ENCODE results near the gene MPP7. TPM values are rescaled to one million over a fixed set of nuclear protein-coding genes. Genes with fewer than 3 reads are reported as not detected.

The MPP7 gene
- total and polyA plus RNA-seq, 2 donors = 14.2 to 31.2 TPM

- 33% methylated on average over 3 of the region's 3 CpGs for WGBS
- Histone ChIP-seq H3K4me3 (ENCODE audit: low read depth, low read length) (no peak overlapping the region), H3K36me3 (ENCODE audit: insufficient read depth) (no peaks in the 10 kb centered on the region), H3K27ac (ENCODE audit: low read depth) (peak overlapping the region; percentile 38), H3K4me1 (ENCODE audit: insufficient read depth) (no peaks in the 10 kb centered on the region)
- DNase-seq (ENCODE audit: extremely low spot score) = no peak
These were observed 7.5 kb downstream of the MPP7 start for GRCh38 chr10:28295336-28295735.

GRCh38 chr10:28294809-28295208 is 8.1 kb downstream of the MPP7 start:
- H3K27ac ChIP-seq (ENCODE audit: low read depth) = no peak overlapping the region
- no peak overlapping the region for H3K4me3 ChIP-seq (ENCODE audit: low read depth, low read length)
- H3K36me3 ChIP-seq (ENCODE audit: insufficient read depth) = no peaks in the 10 kb centered on the region
- H3K4me1 ChIP-seq (ENCODE audit: insufficient read depth) = no peaks in the 10 kb centered on the region
- WGBS = 67% methylated on average over 5 of the region's 5 CpGs
- DNase-seq (ENCODE audit: extremely low spot score) = no peak

GRCh38 chr10:28294169-28294532 is 8.7 kb downstream of the MPP7 start:
- Histone ChIP-seq H3K4me3 (ENCODE audit: low read depth, low read length) (no peak overlapping the region), H3K36me3 (ENCODE audit: insufficient read depth) (no peaks in the 10 kb centered on the region), H3K4me1 (ENCODE audit: insufficient read depth) (no peaks in the 10 kb centered on the region), H3K27ac (ENCODE audit: low read depth) (no peak overlapping the region)
- no peak for DNase-seq (ENCODE audit: extremely low spot score)
- 82% methylated on average over 8 of the region's 8 CpGs for WGBS

GRCh38 chr10:28293236-28294168 is 9.4 kb downstream of the MPP7 start:
- H3K4me1 ChIP-seq (ENCODE audit: insufficient read depth) = no peaks in the 10 kb centered on the region
- no peaks in the 10 kb centered on the region for H3K36me3 ChIP-seq (ENCODE audit: insufficient read depth)
- no peak overlapping the region for H3K4me3 ChIP-seq (ENCODE audit: low read depth, low read length)
- no peak for DNase-seq (ENCODE audit: extremely low spot score)
- no peak overlapping the region for H3K27ac ChIP-seq (ENCODE audit: low read depth)
- 89% methylated on average over 21 of the region's 21 CpGs for WGBS

GRCh38 chr10:28291881-28292297 is 11.0 kb downstream of the MPP7 start:
- H3K4me3 ChIP-seq (ENCODE audit: low read depth, low read length) = no peak overlapping the region
- WGBS = 63% methylated on average over 5 of the region's 5 CpGs
- H3K27ac ChIP-seq (ENCODE audit: low read depth) = no peak overlapping the region
- no peaks in the 10 kb centered on the region for H3K36me3 ChIP-seq (ENCODE audit: insufficient read depth)
- no peak for DNase-seq (ENCODE audit: extremely low spot score)
- no peaks in the 10 kb centered on the region for H3K4me1 ChIP-seq (ENCODE audit: insufficient read depth)

- DNase-seq (ENCODE audit: extremely low spot score) = no peak
- H3K27ac ChIP-seq (ENCODE audit: low read depth) = no peak overlapping the region
- 87% methylated on average over 6 of the region's 6 CpGs for WGBS
- no peaks in the 10 kb centered on the region for H3K36me3 ChIP-seq (ENCODE audit: insufficient read depth)
- no peaks in the 10 kb centered on the region for H3K4me1 ChIP-seq (ENCODE audit: insufficient read depth)
- no peak overlapping the region for H3K4me3 ChIP-seq (ENCODE audit: low read depth, low read length)
These were observed 17.0 kb downstream of the MPP7 start for GRCh38 chr10:28285816-28286215.

- Histone ChIP-seq H3K36me3 (ENCODE audit: insufficient read depth) (no peaks in the 10 kb centered on the region), H3K4me3 (ENCODE audit: low read depth, low read length) (no peak overlapping the region), H3K27ac (ENCODE audit: low read depth) (no peak overlapping the region), H3K4me1 (ENCODE audit: insufficient read depth) (no peaks in the 10 kb centered on the region)
- DNase-seq (ENCODE audit: extremely low spot score) = peak; percentile 76
These were observed 18.7 kb downstream of the MPP7 start for GRCh38 chr10:28284126-28284525.

GRCh38 chr10:28283251-28283650 is 19.6 kb downstream of the MPP7 start:
- WGBS = 94% methylated on average over 2 of the region's 2 CpGs
- Histone ChIP-seq H3K27ac (ENCODE audit: low read depth) (no peak overlapping the region), H3K4me1 (ENCODE audit: insufficient read depth) (no peaks in the 10 kb centered on the region), H3K36me3 (ENCODE audit: insufficient read depth) (no peaks in the 10 kb centered on the region), H3K4me3 (ENCODE audit: low read depth, low read length) (no peak overlapping the region)
- DNase-seq (ENCODE audit: extremely low spot score) = no peak

GRCh38 chr10:28282336-28282735 is 20.5 kb downstream of the MPP7 start:
- H3K27ac ChIP-seq (ENCODE audit: low read depth) = no peak overlapping the region
- H3K4me1 ChIP-seq (ENCODE audit: insufficient read depth) = no peaks in the 10 kb centered on the region
- H3K4me3 ChIP-seq (ENCODE audit: low read depth, low read length) = no peak overlapping the region
- 75% methylated on average over 5 of the region's 5 CpGs for WGBS
- no peak for DNase-seq (ENCODE audit: extremely low spot score)
- H3K36me3 ChIP-seq (ENCODE audit: insufficient read depth) = no peaks in the 10 kb centered on the region

- WGBS = 72% methylated on average over 7 of the region's 7 CpGs
- Histone ChIP-seq H3K4me3 (ENCODE audit: low read depth, low read length) (no peak overlapping the region), H3K4me1 (ENCODE audit: insufficient read depth) (no peaks in the 10 kb centered on the region), H3K36me3 (ENCODE audit: insufficient read depth) (no peaks in the 10 kb centered on the region), H3K27ac (ENCODE audit: low read depth) (no peak overlapping the region)
- no peak for DNase-seq (ENCODE audit: extremely low spot score)
These were observed 21.0 kb downstream of the MPP7 start for GRCh38 chr10:28281726-28282315.

- DNase-seq (ENCODE audit: extremely low spot score) = no peak
- Histone ChIP-seq H3K4me3 (ENCODE audit: low read depth, low read length) (no peak overlapping the region), H3K4me1 (ENCODE audit: insufficient read depth) (no peaks in the 10 kb centered on the region), H3K36me3 (ENCODE audit: insufficient read depth) (no peaks in the 10 kb centered on the region), H3K27ac (ENCODE audit: low read depth) (no peak overlapping the region)
- WGBS = 90% methylated on average over 3 of the region's 3 CpGs
These were observed 22.2 kb downstream of the MPP7 start for GRCh38 chr10:28280652-28281051.

GRCh38 chr10:28279878-28280277 is 23.0 kb downstream of the MPP7 start:
- Histone ChIP-seq H3K36me3 (ENCODE audit: insufficient read depth) (no peaks in the 10 kb centered on the region), H3K4me3 (ENCODE audit: low read depth, low read length) (no peak overlapping the region), H3K27ac (ENCODE audit: low read depth) (no peak overlapping the region), H3K4me1 (ENCODE audit: insufficient read depth) (no peaks in the 10 kb centered on the region)
- no peak for DNase-seq (ENCODE audit: extremely low spot score)
- WGBS = 91% methylated on average over 4 of the region's 4 CpGs

GRCh38 chr10:28278842-28279241 is 24.0 kb downstream of the MPP7 start:
- WGBS = 88% methylated on average over 4 of the region's 4 CpGs
- no peaks in the 10 kb centered on the region for H3K4me1 ChIP-seq (ENCODE audit: insufficient read depth)
- H3K4me3 ChIP-seq (ENCODE audit: low read depth, low read length) = no peak overlapping the region
- no peaks in the 10 kb centered on the region for H3K36me3 ChIP-seq (ENCODE audit: insufficient read depth)
- DNase-seq (ENCODE audit: extremely low spot score) = no peak
- H3K27ac ChIP-seq (ENCODE audit: low read depth) = no peak overlapping the region

GRCh38 chr10:28276384-28276783 is 26.5 kb downstream of the MPP7 start:
- H3K36me3 ChIP-seq (ENCODE audit: insufficient read depth) = no peaks in the 10 kb centered on the region
- H3K4me3 ChIP-seq (ENCODE audit: low read depth, low read length) = no peak overlapping the region
- H3K27ac ChIP-seq (ENCODE audit: low read depth) = no peak overlapping the region
- no peak for DNase-seq (ENCODE audit: extremely low spot score)
- WGBS = 72% methylated on average over 4 of the region's 4 CpGs
- no peaks in the 10 kb centered on the region for H3K4me1 ChIP-seq (ENCODE audit: insufficient read depth)
